Mucosa of rectum (tissue), 2 donors: ENCODE results near the gene DCBLD1.
"Not testable (repeated sequence)": the region's sequence is repeated elsewhere in the genome, so short reads cannot be mapped to it uniquely, and the experiment has no call there.

Experiments
- H3K27ac ChIP-seq, 2 donors: one replicate each; pipeline ENCODE4 v1.7.0; 2013; ENCODE audit warnings: inconsistent platforms in 2 of 2, low read depth in 2 of 2, low read length in 2 of 2
- H3K27me3 ChIP-seq, 2 donors: one replicate each; pipeline ENCODE4 v1.7.0; 2013; ENCODE audit warnings: low read length in 2 of 2; ENCODE audit not compliant: control insufficient read depth in 2 of 2, insufficient read depth in 2 of 2
- H3K36me3 ChIP-seq, 2 donors: one replicate each; pipeline ENCODE4 v1.7.0; 2013; ENCODE audit warnings: low read length in 2 of 2; ENCODE audit not compliant: control insufficient read depth in 2 of 2, insufficient read depth in 2 of 2
- H3K4me1 ChIP-seq, 2 donors: one replicate each; pipeline ENCODE4 v1.7.0; 2013; ENCODE audit warnings: low read length in 2 of 2, mild to moderate bottlenecking in 1 of 2; ENCODE audit not compliant: control insufficient read depth in 2 of 2, insufficient read depth in 2 of 2
- H3K4me3 ChIP-seq, 2 donors: one replicate each; pipeline ENCODE4 v1.7.0; 2013; ENCODE audit warnings: low read length in 2 of 2
- H3K9ac ChIP-seq, 2 donors: one replicate each; pipeline ENCODE4 v1.7.0; 2013; ENCODE audit warnings: low read length in 2 of 2, low read depth in 1 of 2, mild to moderate bottlenecking in 1 of 2
- H3K9me3 ChIP-seq, 2 donors: one replicate each; pipeline ENCODE4 v1.7.0; 2013; ENCODE audit warnings: low read length in 2 of 2; ENCODE audit not compliant: control insufficient read depth in 2 of 2
- donor health status: healthy.
- donor health status: Normal muscosa, but diverticular disease.

Gene DCBLD1

DNA sequence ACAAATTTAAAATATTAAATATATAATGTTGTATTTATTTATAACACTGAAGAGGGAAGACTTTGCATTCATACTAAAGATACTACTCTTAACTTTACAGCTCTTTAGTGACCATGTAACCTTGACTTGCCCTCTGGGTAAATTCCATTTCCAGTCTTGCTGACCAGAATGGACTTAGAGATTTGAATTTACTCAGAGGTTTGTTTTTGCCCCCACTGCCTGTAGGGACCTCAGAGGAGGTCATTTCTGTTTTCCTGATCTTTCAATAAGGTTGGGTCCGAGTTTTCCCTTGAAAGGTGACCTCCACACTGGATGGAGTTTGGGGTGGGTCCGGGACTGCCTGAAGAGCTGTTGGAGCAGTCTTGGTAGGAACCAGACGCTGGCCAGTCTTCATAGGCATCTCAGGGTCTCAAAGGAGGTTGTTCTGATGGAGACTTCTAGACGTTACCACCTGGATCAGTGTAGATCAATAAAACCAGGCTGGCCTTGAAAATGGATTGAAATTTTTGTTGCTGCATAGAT, 26.0 kb downstream of the DCBLD1 start:
- no peak overlapping the region for H3K9ac ChIP-seq
- H3K9me3 ChIP-seq, result no peaks in the 10 kb centered on the region
- peaks cover 0 to 4% of the 10 kb centered on the region in 2 donors for H3K36me3 ChIP-seq
- no peaks in the 10 kb centered on the region for H3K4me1 ChIP-seq
- H3K27ac ChIP-seq, result no peak overlapping the region
- H3K27me3 ChIP-seq, result no peaks in the 10 kb centered on the region
- H3K4me3 ChIP-seq, result no peak overlapping the region

DNA sequence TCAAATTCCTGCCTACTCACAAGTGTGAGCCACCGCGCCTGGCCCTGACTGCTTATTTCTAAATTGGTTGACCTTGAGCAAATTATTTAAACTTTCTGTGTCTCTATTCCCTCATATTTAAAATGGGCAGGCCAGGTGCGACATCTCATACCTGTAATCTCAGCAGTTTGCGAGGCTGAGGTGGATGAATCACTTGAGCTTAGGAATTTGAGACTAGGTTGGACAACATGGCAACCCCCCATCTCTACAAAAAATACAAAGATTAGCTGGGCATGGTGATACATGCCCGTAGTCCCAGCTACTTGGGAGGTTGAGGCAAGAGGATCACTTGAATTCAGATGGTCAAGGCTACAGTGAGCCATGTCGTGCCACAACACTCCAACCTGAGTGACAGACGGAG, 26.5 kb downstream of the DCBLD1 start:
- H3K27ac ChIP-seq, result no peak overlapping the region
- H3K27me3 ChIP-seq, result no peaks in the 10 kb centered on the region
- peaks cover 0 to 4% of the 10 kb centered on the region in 2 donors for H3K36me3 ChIP-seq
- H3K9me3 ChIP-seq, result no peaks in the 10 kb centered on the region
- no peak overlapping the region for H3K4me3 ChIP-seq
- H3K4me1 ChIP-seq, result no peaks in the 10 kb centered on the region
- H3K9ac ChIP-seq, result no peak overlapping the region

DNA sequence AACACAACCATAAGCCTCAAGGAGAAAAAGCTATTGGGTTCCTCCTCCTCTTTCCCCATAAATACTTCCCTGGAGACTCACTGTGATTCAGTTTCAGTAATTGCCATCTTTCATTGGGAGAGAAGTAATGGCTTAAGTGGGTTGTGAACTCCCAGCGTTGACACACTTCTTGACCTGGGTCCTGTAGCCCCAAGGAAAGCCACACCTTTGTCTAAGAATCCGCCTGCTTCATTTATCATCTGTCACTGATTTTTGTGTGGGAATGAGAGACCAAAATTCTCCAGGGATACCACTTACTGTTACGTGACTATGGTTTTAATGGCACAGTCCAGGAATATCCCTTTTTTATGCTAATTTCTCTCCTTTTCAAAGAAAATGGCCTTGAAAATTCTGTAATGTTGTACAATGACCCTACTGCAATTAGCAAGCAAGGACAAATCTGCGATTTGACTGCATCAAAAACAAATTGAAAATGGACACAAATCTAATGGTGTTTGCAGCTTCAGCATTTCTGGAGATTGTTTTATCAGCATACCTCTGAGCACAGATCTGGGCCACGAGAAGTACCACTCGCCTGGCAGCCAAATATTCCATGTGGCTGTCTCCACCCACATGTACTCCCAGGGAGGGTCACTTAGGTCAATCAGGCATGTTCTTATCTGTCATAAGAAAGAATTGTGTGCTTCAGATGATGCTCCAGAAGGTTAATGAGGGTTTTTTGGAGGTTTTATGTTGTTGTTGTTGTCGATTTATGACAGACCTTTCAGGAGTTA, 29.8 kb downstream of the DCBLD1 start:
- Histone ChIP-seq H3K4me3 (no peak overlapping the region), H3K27ac (no peak overlapping the region), H3K4me1 (no peaks in the 10 kb centered on the region), H3K36me3 (peaks cover 0 to 2% of the 10 kb centered on the region in 2 donors), H3K9me3 (no peaks in the 10 kb centered on the region), H3K9ac (no peak overlapping the region), H3K27me3 (no peaks in the 10 kb centered on the region)

DNA sequence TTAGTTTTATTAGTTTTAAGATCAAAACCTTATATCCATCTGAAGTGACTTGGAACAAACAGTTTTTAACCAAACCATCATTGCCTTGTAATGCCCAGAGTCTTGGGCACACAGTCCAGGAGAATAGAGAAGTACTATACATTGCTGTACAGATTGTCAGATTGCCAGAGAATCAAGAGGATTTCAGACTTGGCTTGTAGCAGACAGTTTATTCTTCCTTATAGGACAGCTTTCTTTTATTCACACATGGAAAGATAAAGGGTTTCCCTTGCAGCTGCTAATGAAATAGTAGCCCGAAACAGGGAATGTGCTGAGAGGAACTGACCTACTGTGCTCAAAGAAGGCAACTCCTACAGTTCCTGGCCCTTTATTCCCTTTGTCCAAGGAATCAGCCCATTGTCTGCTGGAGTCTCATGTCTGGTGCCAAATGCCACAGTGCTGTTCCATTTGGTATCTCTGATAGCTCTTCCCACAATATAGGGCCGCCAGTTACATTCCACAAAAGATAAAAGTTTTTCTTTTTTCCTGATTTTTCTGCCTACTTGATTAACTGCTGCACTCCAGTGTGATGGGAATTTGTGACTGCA, 30.6 kb downstream of the DCBLD1 start:
- no peaks in the 10 kb centered on the region for H3K9me3 ChIP-seq
- H3K4me3 ChIP-seq, result no peak overlapping the region
- peaks cover 0 to 2% of the 10 kb centered on the region in 2 donors for H3K36me3 ChIP-seq
- no peaks in the 10 kb centered on the region for H3K27me3 ChIP-seq
- H3K27ac ChIP-seq, result no peak overlapping the region
- H3K9ac ChIP-seq, result no peak overlapping the region
- no peaks in the 10 kb centered on the region for H3K4me1 ChIP-seq

DNA sequence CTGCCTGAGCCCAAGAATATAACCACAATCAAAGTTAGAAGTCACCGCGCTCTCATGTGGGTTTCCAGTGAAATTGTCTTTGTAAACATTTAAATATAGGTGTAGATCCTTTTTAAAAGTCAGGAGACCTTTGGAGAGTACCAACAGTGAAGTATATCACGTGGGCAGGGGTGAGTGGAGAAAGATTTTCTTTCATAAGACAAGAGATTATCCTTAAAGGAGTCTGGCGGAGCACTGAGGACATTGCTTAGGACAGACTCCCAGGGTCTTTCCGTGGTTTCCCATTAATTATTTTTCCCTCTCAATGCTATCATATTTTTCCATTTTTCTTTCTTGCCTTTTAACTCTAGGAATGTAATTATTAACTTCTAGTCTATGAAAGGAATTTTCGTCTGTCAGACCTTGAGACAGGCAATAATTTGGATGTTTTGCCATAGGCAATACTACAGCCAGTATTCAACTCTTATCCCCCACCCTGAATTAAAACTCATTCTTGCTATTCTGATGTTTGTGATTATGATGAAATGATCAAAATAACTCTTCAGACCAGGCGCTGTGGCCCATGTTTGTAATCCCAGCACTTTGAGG, 31.4 kb downstream of the DCBLD1 start:
- H3K27ac ChIP-seq, result no peak overlapping the region
- no peaks in the 10 kb centered on the region for H3K27me3 ChIP-seq
- no peaks in the 10 kb centered on the region for H3K9me3 ChIP-seq
- no peak overlapping the region for H3K9ac ChIP-seq
- peaks cover 0 to 2% of the 10 kb centered on the region in 2 donors for H3K36me3 ChIP-seq
- no peaks in the 10 kb centered on the region for H3K4me1 ChIP-seq
- H3K4me3 ChIP-seq, result no peak overlapping the region

DNA sequence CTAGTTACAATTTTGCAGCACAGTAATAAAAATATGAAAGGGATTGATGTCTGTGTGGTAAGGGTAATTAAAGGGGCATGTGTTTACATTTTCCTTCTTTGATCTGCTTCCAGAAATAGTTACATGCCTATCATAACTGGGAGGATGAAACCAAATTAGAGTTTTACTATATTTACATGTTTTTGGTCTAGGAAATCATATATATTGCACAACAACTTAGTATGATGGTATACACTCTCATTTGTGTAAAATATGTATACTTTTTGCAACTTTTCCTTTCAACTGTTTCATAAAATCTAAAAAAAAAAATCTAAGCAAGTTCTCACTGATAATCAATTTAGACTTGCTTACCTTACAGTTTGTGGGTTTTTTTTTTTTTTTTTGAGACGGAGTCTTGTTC, 32.2 kb downstream of the DCBLD1 start:
- Histone ChIP-seq H3K9me3 (no peaks in the 10 kb centered on the region), H3K4me1 (no peaks in the 10 kb centered on the region)

DNA sequence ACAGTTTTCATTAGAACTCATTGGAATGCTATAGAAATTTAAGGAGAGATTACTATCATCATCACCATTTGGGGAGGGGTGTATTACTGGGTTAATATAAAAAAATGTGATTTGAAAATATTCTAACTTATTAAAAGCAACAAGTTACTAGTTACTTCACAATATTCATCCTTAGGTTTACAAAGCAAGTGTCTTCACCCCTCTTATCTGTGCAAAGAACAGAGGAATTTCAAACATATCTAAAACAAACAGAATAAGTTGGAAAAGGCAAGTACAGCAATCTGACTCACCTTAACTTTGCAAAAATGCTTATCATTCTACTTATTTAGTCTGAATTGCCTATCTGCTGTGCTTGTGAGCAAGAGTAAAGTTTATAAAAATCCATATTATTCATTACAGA, 32.9 kb downstream of the DCBLD1 start:
- Histone ChIP-seq H3K9me3 (no peaks in the 10 kb centered on the region), H3K9ac (no peak overlapping the region), H3K36me3 (peaks cover 1 to 2% of the 10 kb centered on the region in 2 donors), H3K4me1 (no peaks in the 10 kb centered on the region), H3K27me3 (no peaks in the 10 kb centered on the region), H3K27ac (no peak overlapping the region), H3K4me3 (no peak overlapping the region)

More for the DNA sequence above, 32.2 kb downstream of the DCBLD1 start:
- Histone ChIP-seq H3K4me3 (no peak overlapping the region), H3K27me3 (no peaks in the 10 kb centered on the region), H3K27ac (no peak overlapping the region), H3K9ac (no peak overlapping the region), H3K36me3 (peaks cover 0 to 2% of the 10 kb centered on the region in 2 donors)

DNA sequence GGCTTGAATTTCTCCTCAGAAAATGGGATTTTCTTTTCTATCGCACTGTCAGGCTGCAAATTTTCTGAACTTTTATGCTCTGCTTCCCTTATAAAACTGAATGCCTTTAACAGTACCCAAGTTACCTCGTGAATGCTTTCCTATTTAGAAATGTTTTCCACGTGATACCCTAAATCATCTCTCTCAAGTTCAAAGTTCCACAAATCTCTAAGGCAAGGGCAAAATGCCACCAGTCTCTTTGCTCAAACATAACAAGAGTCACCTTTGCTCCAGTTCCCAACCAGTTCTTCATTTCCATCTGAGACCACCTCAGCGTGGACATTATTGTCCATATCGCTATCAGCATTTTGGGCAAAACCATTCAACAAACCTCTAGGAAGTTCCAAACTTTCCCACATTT, 35.5 kb downstream of the DCBLD1 start:
- H3K27me3 ChIP-seq, H3K36me3 ChIP-seq: not testable (repeated sequence)

DNA sequence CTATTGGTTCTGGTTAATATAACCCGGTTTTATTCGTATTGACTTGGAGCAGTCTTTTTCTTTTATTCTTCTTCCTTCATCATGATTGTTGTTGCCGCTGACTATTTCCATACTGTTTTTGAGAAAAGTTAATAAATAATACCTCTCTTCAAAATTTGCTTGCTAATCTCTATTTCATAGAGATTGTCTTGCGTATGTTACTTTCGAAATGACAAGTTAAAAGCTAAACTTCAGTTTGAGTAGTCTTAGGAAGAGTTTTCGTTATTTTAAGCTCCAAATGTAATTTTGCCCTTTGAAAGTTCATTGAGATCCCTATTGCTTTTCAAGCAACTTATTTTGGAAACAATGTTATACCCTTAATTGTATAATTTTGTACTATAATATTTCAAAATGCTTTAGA, 36.4 kb downstream of the DCBLD1 start:
- Histone ChIP-seq H3K27ac (no peak overlapping the region), H3K9ac (no peak overlapping the region), H3K4me1 (no peaks in the 10 kb centered on the region), H3K27me3 (no peaks in the 10 kb centered on the region), H3K4me3 (no peak overlapping the region), H3K9me3 (no peaks in the 10 kb centered on the region), H3K36me3 (peaks cover 3 to 6% of the 10 kb centered on the region in 2 donors)

More for the DNA sequence above, 35.5 kb downstream of the DCBLD1 start:
- H3K4me3 ChIP-seq, H3K27ac ChIP-seq, H3K4me1 ChIP-seq, H3K9ac ChIP-seq, H3K9me3 ChIP-seq: not testable (repeated sequence)
